ENCODE results near the gene IGF2R. TPM values are rescaled to one million over a fixed set of nuclear protein-coding genes. Genes with fewer than 3 reads are reported as not detected.

IGF2R gene
- total RNA-seq, 1 experiment from 2014 or later = 31.5 TPM

DNA sequence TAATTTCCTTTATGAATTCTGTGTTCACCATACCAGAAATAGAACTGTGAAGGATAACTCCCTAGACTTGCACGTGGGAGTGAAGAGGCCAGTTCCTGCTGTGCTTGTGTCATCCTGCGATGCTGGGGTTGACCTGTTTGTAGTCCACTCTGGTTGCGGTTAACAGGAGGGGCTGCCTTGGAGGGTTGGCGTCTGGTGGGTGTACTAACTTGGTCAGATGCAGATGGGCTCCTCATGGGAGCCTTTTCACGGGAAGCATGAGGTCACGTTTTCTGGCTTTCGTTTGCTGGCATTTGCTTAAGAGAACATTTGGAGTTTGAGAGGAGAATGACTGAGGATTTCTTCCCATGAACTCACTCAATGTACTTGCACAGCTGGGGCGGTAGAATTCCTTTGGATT lies 41.2 kb downstream of the IGF2R start:
- no peaks in the 10 kb centered on the region for H3K27me3 ChIP-seq (ENCODE audit: low read length)
- H3K9ac ChIP-seq (ENCODE audit: low read length) = no peak overlapping the region
- H3K4me1 ChIP-seq (ENCODE audit: insufficient read depth, low read length) = no peaks in the 10 kb centered on the region
- H3K4me2 ChIP-seq (ENCODE audit: low read length) = no peak overlapping the region
- no peaks in the 10 kb centered on the region for H3F3A ChIP-seq (ENCODE audit: low read length, unreplicated experiment)
- POLR2A ChIA-PET (ENCODE audit: unreplicated experiment) = no interaction called here
- H3K36me3 ChIP-seq (ENCODE audit: low read depth, low read length) = peaks cover 12% of the 10 kb centered on the region
- peaks cover 33% of the 10 kb centered on the region for H3K79me2 ChIP-seq (ENCODE audit: low read length)
- peaks cover 10% of the 10 kb centered on the region; the same call in 1 of the 2 replicates for H4K20me1 ChIP-seq (ENCODE audit: low read length)
- no peak overlapping the region for H3K27ac ChIP-seq (ENCODE audit: low read length)
- BruUV-seq (replicated peaks) = no TSS peak
- DNase-seq (no peak), ATAC-seq (no peak)
- no peaks in the 10 kb centered on the region for H3K9me2 ChIP-seq (replicated peaks; ENCODE audit: low read length)
- intact Hi-C loops (cut with micrococcal nuclease) = no loop called here
- no peak overlapping the region for H2AFZ ChIP-seq (ENCODE audit: low read length)
- no peaks in the 10 kb centered on the region for H3K9me3 ChIP-seq (ENCODE audit: low read length)
- TF ChIP-seq CTCF (conservative IDR thresholded peaks at IDR 0.05; ENCODE audit: low read depth, low read length) = no peak
- TF ChIP-seq EZH2phosphoT487 (IDR thresholded peaks at IDR 0.05; ENCODE audit: borderline replicate concordance, low read length) = no peak
- no peak for TF ChIP-seq EZH2 (IDR thresholded peaks at IDR 0.05; ENCODE audit: low read length, unreplicated experiment)
- CTCF ChIA-PET = no interaction called here
- no peak overlapping the region for H3K4me3 ChIP-seq (ENCODE audit: low read length)

- no peaks in the 10 kb centered on the region for H4K20me1 ChIP-seq (ENCODE audit: low read length)
- no peak for ATAC-seq
- H3K4me3 ChIP-seq (ENCODE audit: low read length) = no peak overlapping the region
- H3K27me3 ChIP-seq (ENCODE audit: low read length) = no peaks in the 10 kb centered on the region
- DNase-seq = no peak
- no peaks in the 10 kb centered on the region for H3K79me2 ChIP-seq (ENCODE audit: low read length)
- H3K9me2 ChIP-seq (replicated peaks; ENCODE audit: low read length) = no peaks in the 10 kb centered on the region
- CTCF ChIA-PET = no interaction called here
- H3K27ac ChIP-seq (ENCODE audit: low read length) = no peak overlapping the region
- TF ChIP-seq CTCF (conservative IDR thresholded peaks at IDR 0.05; ENCODE audit: low read depth, low read length) (no peak), EZH2phosphoT487 (IDR thresholded peaks at IDR 0.05; ENCODE audit: borderline replicate concordance, low read length) (no peak), EZH2 (IDR thresholded peaks at IDR 0.05; ENCODE audit: low read length, unreplicated experiment) (no peak)
- no peak overlapping the region for H2AFZ ChIP-seq (ENCODE audit: low read length)
- H3K9ac ChIP-seq (ENCODE audit: low read length) = no peak overlapping the region
- POLR2A ChIA-PET (ENCODE audit: unreplicated experiment) = no interaction called here
- H3K36me3 ChIP-seq (ENCODE audit: low read depth, low read length) = peaks cover 14% of the 10 kb centered on the region
- H3K9me3 ChIP-seq (ENCODE audit: low read length) = no peaks in the 10 kb centered on the region
- no peak overlapping the region for H3K4me2 ChIP-seq (ENCODE audit: low read length)
- no TSS peak for BruUV-seq (replicated peaks)
- intact Hi-C loops (cut with micrococcal nuclease) = no loop called here
- no peaks in the 10 kb centered on the region for H3F3A ChIP-seq (ENCODE audit: low read length, unreplicated experiment)
- H3K4me1 ChIP-seq (ENCODE audit: insufficient read depth, low read length) = no peaks in the 10 kb centered on the region
Observed at GRCh38 chr6:160013987-160014868, 45.3 kb downstream of the IGF2R start.

GRCh38 chr6:160014869-160015182 lies 45.9 kb downstream of the IGF2R start:
- no peaks in the 10 kb centered on the region for H3F3A ChIP-seq (ENCODE audit: low read length, unreplicated experiment)
- ChIA-PET CTCF (no interaction called here), POLR2A (ENCODE audit: unreplicated experiment) (no interaction called here)
- no peaks in the 10 kb centered on the region for H3K79me2 ChIP-seq (ENCODE audit: low read length)
- no peak overlapping the region for H3K27ac ChIP-seq (ENCODE audit: low read length)
- H4K20me1 ChIP-seq (ENCODE audit: low read length) = no peaks in the 10 kb centered on the region
- DNase-seq = no peak
- H3K4me3 ChIP-seq (ENCODE audit: low read length) = no peak overlapping the region
- no peaks in the 10 kb centered on the region for H3K27me3 ChIP-seq (ENCODE audit: low read length)
- TF ChIP-seq CTCF (conservative IDR thresholded peaks at IDR 0.05; ENCODE audit: low read depth, low read length) (no peak), EZH2 (IDR thresholded peaks at IDR 0.05; ENCODE audit: low read length, unreplicated experiment) (no peak), EZH2phosphoT487 (IDR thresholded peaks at IDR 0.05; ENCODE audit: borderline replicate concordance, low read length) (no peak)
- H3K36me3 ChIP-seq (ENCODE audit: low read depth, low read length) = peaks cover 14% of the 10 kb centered on the region
- ATAC-seq = no peak
- BruUV-seq (replicated peaks) = no TSS peak
- no peaks in the 10 kb centered on the region for H3K9me2 ChIP-seq (replicated peaks; ENCODE audit: low read length)
- no peak overlapping the region for H2AFZ ChIP-seq (ENCODE audit: low read length)
- no peaks in the 10 kb centered on the region for H3K9me3 ChIP-seq (ENCODE audit: low read length)
- no peaks in the 10 kb centered on the region for H3K4me1 ChIP-seq (ENCODE audit: insufficient read depth, low read length)
- H3K9ac ChIP-seq (ENCODE audit: low read length) = no peak overlapping the region
- intact Hi-C loops (cut with micrococcal nuclease) = no loop called here
- no peak overlapping the region for H3K4me2 ChIP-seq (ENCODE audit: low read length)
